ENCODE measurements around the gene PHGDH.

PHGDH gene

DNA sequence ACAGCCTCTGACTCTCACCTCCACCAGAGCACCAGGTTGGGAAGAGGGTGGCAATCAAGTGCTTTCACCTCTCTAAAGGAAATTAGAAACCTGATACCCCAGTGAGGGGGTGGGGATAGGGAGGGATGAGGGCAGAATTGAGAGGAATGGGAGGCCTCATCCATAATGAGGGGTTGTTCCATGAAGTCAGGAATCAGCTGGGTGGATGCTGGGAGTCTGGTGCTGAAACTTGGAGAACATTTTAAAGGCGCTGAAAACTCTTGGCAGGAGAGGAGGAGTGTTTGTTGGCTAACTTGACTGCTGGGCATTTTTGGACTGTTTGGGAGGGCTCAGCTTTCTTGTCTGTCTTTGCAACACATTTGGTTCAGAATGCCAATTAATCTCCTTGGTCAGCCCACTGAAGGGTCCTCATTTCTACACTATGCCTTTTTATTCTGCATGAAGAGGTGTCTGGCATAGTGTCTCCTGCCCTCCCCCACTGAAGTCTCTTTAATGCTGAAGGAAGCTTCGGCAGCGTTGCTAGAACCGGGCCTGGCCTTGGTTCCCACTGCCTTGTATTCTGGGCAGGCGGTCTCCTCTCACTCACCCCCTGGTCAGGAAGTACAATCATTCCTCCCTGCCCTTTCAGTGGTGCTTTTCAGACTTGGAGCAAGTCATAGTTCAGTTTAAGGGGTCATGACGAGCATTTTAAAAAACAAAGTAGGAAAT is 2.2 kb downstream of the PHGDH start:
- no peak for TF ChIP-seq GATA3 (IDR thresholded peaks at IDR 0.05; ENCODE audit: low read depth, low read length)
- TF ChIP-seq GATA2 (IDR thresholded peaks at IDR 0.05; ENCODE audit: low read depth, low read length): no peak

DNA sequence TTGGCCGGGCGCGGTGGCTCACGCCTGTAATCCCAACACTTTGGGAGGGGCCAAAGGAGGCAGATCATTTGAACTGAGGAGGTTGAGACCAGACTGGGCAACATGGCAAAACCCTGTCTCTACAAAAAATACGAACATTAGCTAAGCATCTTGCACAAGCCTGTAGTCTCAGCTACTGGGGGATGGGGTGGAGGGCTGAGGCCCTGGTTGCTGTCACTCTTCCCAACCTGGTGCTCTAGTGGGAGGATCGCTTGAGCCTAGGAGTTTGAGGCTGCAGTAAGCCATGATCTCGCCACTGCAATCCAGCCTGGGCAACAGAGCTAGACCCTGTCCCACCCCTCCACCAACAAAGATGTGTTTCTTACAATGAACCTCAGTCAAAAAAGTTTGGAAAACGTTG is 2.8 kb downstream of the PHGDH start:
- TF ChIP-seq GATA3 (IDR thresholded peaks at IDR 0.05; ENCODE audit: low read depth, low read length): no peak

DNA sequence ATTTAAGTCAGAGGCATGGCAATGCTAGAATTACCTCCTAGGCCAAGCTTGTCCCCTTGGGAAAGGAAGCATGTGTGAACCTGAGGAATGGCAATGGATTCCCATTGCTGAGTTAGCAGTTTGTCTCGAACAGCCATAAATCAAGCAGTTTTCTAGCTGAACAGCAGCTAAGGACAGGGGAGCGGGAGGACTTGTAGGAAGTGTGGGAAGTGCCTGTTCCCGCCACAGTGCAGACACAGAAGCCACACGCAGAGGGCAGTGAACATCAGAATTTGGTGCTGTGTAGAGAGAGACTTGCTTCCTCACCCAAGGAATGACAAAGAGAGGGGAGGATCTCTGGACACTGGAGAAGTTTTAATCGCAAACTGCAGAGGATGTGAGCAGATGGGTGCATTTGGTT is 3.8 kb downstream of the PHGDH start:
- no peak for TF ChIP-seq GATA2 (IDR thresholded peaks at IDR 0.05; ENCODE audit: low read depth, low read length)
- TF ChIP-seq GATA3 (IDR thresholded peaks at IDR 0.05; ENCODE audit: low read depth, low read length): no peak

DNA sequence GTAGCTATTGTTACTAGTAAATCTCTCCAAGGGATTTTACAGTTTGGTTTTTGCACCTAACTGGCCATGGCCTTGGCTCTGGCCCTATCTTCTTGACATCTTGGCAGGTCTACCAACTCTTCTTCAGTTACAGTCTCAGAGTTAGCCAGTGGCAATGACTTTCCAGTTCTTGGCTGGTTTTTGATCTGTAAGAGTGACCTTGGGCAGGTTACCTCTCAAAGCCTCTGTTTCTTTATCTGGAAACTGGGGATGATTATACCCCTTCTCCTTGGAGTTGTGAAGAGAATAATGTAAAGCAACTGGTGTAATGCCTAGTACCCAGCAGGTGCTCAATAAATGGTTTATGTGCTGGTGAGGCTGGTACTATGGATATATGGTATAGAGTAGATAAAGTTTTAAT is 6.7 kb downstream of the PHGDH start:
- TF ChIP-seq GATA2 (IDR thresholded peaks at IDR 0.05; ENCODE audit: low read depth, low read length) (no peak), GATA3 (IDR thresholded peaks at IDR 0.05; ENCODE audit: low read depth, low read length) (no peak)

DNA sequence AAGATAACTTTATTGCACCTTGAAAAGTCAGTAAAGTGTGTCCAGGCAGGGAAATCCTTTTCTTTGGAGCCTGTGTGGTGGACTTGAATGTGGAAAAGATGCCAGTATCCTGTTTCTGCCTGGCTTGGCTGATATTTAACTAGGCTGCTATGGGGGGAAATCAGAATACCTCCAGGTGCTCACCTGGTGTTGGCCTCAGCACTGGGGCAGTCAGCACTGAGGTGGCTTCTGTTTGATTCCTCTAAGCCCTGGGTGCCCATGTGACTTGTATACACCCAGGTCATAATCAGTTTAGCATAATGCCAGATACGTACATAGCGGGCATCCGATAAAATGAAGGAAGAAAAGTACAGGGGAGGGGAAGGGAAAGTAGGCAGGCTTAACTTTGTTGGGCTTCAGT is 7.2 kb downstream of the PHGDH start:
- TF ChIP-seq GATA2 (IDR thresholded peaks at IDR 0.05; ENCODE audit: low read depth, low read length) (no peak), GATA3 (IDR thresholded peaks at IDR 0.05; ENCODE audit: low read depth, low read length) (no peak)

DNA sequence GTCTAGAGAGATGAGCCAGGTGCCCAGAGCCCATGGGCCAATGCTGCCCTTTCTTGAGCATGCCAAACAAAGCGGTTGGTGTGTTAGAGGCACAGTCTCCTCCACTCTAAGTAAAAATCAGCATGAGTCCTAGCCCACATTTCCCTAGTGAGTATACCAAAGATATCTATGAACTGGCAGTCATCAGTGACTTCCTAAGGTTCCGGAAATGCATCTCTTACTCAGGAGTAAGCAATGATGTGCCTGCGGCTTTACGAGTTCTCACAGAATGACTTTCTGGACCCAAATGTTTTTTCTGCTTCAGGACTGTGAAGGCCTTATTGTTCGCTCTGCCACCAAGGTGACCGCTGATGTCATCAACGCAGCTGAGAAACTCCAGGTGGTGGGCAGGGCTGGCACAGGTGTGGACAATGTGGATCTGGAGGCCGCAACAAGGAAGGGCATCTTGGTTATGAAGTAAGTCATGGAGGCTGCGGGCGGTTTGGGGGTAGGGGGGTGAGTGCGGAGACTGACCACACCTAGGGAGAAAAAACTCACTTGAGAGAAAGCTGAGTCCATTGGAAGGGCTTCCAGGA is 9.2 kb downstream of the PHGDH start:
- TF ChIP-seq GATA3 (IDR thresholded peaks at IDR 0.05; ENCODE audit: low read depth, low read length) (no peak), GATA2 (IDR thresholded peaks at IDR 0.05; ENCODE audit: low read depth, low read length) (no peak)

DNA sequence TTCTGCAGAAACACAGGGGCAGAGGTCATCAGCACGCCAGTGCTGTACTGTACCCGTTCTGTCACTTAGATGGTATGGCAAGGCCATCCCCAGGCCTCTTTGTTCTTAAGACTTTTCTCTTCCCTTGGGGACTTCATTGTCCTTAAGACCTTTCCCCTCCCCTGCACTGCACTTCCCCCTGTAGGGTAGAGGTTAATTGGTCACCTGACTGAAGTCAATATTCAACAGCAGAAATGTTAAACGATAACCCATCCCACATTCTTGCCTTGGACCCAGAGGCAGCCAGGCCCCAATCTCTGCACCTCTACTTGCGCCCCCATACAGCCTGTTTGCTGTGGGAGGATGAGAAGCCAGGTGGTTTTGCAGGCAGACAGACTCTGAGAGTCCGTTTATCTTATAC is 10.2 kb downstream of the PHGDH start:
- TF ChIP-seq GATA2 (IDR thresholded peaks at IDR 0.05; ENCODE audit: low read depth, low read length) (0 out of 2 replicates have a peak, but pooled peaks have one; percentile 7), GATA3 (IDR thresholded peaks at IDR 0.05; ENCODE audit: low read depth, low read length) (no peak)

DNA sequence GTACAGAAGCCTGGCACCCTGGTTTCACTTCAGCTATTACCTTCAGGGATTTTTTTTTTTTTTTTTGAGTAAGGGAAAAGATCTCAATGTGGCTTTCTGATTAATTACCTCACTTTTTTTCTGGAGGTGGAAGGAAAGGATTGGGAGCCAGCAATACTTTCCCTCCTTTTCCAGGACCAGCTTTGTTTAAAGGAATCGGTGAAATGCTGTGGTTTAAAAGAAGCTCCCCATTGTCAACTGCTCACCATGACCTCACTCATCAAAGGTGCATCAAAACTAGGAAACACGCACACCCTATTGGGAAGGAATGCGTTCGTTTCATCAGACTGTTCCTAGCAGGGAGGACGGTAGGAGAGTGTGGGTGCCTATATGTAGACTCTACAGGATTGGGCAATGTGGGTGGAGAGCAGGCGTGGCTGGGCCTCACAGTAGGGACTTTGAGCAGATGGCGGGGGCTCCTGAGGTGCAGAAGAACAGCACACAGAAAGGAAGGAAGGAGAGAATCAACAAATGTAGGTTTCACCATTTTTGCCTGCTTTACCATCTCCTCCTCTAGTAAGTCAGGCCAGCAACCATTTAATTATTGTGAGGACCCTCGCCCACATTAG is 13.0 kb downstream of the PHGDH start:
- TF ChIP-seq GATA2 (IDR thresholded peaks at IDR 0.05; ENCODE audit: low read depth, low read length): no peak
- no peak for TF ChIP-seq GATA3 (IDR thresholded peaks at IDR 0.05; ENCODE audit: low read depth, low read length)

DNA sequence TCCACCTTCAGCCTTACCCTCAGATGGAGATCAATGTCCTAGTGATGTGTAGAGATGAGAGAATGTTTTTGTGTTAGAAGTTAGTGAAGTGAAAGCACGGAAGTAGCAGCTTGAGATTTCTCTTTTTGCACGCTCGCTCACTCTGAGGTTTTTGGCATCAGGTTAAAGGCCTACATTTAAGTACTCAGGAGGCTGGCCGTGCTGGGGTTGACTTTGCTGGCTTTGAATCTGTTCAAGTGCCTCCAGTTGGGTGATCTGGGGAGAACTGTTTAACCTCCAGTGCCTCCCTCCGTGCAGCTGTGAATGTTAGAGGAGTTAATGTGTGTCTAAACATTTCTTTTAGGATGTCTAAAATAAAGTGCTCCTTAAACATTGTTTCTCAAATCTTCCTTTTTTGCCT is 13.9 kb downstream of the PHGDH start:
- no peak for TF ChIP-seq GATA2 (IDR thresholded peaks at IDR 0.05; ENCODE audit: low read depth, low read length)
- TF ChIP-seq GATA3 (IDR thresholded peaks at IDR 0.05; ENCODE audit: low read depth, low read length): no peak

DNA sequence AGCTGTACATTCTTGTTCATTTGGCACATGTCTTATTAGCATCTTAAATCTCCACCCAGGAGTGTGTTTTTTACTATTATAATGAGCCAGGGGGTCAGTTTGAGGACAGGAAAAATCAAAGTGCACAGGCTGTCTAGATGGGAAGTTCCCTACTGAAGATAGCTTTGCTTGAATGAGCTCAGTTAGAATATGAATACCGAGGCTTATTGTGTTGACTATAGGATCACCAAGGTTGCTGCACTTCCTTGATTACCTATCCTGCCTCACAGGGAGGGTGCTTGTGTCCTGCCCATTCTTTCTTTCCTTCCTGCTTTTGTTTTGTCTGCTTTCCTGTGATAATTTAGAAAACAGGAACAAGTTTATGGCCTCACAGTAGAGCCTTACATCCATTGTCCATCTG is 16.3 kb downstream of the PHGDH start:
- TF ChIP-seq GATA2 (IDR thresholded peaks at IDR 0.05; ENCODE audit: low read depth, low read length) (no peak), GATA3 (IDR thresholded peaks at IDR 0.05; ENCODE audit: low read depth, low read length) (no peak)

DNA sequence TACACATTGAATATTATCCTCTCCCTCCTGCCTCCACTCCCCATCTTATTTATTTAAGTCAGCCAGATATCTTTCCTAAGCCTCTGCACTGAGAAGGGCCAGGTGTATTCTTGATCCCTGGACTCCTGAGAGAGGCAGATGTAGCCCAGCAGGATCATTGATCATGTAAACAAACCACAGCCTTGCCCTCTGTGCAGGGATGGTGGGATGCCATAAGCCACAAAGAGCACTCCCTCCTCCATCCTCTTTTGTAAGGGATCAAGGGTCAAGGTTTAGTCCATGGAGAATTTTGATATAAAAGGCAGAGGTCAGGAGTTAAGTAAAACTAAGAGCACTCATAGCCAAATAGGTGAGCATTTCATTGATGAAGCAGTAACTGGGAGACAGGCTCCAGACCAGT is 17.3 kb downstream of the PHGDH start:
- TF ChIP-seq GATA3 (IDR thresholded peaks at IDR 0.05; ENCODE audit: low read depth, low read length) (no peak), GATA2 (IDR thresholded peaks at IDR 0.05; ENCODE audit: low read depth, low read length) (no peak)

DNA sequence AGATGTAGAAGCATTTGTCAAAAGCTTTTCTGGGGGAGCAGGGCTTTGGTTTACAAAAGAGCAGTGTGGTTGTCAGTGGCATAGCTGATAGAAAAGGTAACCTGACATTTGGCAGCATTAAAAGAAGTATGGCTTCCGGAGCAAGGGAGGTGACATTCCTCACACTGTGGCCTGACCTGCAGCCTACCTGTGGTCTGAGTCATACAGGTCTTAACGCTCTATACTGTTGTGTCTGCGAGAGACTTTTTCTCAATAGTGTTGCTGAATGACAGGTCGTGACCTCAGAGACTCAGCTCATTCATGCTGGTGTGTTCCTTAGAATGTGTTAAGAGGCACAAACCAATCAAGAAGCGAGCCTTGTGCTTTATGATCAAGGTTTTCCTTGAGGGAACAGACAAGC is 19.3 kb downstream of the PHGDH start:
- TF ChIP-seq GATA3 (IDR thresholded peaks at IDR 0.05; ENCODE audit: low read depth, low read length) (no peak), GATA2 (IDR thresholded peaks at IDR 0.05; ENCODE audit: low read depth, low read length) (no peak)

DNA sequence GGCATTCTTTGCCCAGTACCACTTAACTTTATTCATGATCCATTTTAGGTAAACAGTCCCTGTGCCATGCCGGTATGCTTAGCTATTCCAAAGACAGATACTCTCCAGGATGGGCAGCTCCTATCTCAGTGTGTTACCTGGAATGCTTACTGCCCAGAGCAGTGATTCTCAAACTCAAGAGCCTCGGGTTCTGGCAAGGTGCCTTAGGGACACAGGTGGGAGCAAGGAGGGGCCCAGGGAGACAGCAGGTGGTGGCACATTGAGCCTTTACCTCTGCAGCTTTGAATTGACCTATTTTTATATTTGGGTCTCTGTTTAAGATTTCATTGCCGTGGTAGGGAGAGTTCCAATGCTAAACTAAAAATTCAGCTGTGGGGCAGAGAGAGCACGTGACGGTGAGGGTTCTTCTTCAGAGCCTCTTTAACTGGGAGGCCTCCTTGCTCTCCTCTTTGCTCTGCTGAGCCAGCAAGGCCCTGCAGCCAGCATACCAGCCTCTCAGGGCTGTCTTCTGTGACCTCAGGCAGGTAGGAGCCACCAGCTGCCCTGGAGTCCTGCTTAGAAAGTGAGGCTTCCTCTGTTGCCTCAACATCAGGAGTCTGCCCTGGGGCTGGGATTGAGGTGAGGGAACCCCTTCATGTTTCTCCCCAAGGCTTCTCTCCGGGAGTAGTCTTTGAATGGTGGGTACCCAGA is 20.2 kb downstream of the PHGDH start:
- no peak for TF ChIP-seq GATA3 (IDR thresholded peaks at IDR 0.05; ENCODE audit: low read depth, low read length)
- no peak for TF ChIP-seq GATA2 (IDR thresholded peaks at IDR 0.05; ENCODE audit: low read depth, low read length)

DNA sequence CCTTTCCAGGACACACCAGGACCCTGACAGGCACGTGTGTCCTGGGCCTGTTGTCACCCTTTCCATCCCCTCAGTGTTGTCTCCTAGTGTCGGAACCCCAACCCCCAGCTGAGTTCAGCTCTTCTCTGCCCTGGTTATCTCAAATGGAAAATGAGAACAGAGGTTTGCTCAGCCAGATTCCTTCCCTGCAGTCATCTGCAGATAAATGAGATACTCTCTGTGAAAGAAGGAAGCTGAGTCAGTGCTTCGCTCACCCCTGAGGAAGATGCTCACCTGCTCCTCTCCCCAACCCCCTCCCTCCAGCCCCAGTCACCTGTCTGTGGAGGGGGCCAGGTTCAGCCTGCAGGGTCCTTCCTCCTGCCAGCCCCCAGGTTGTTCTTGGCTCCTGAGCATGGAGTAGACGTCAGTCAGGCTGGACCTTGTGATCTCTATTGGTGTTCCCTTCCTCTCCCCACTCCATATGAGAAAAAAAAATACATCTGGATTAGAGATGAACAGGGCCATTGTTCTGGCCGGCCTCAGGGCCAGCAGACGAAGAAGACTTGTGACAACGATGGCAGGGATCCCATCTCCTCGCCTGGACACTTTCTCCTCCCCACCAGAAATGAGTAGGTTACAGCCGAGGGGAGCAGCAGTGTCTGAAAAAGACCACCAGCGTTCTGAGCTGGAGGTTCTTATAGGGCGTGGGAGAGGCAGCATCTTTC is 20.9 kb downstream of the PHGDH start:
- no peak for TF ChIP-seq GATA3 (IDR thresholded peaks at IDR 0.05; ENCODE audit: low read depth, low read length)
- no peak for TF ChIP-seq GATA2 (IDR thresholded peaks at IDR 0.05; ENCODE audit: low read depth, low read length)

Data from SH-SY5Y (cell line).